Gastroesophageal sphincter (tissue), 3 donors: ENCODE measurements around the gene PRDM5.

Experiments
- CTCF ChIP-seq, 4 experiments: fragments of 200-600 bp in 2 of 4; fragments of 450-650 bp in 2 of 4; sonication (generic) in 1 of 4; IDR thresholded peaks; one replicate each; pipeline ENCODE4 v1.5.1; 2017 to 2019; ENCODE audit warnings: antibody characterized with exemption in 4 of 4, mild to moderate bottlenecking in 2 of 4, moderate library complexity in 2 of 4
- EP300 ChIP-seq: sonication (generic); formaldehyde crosslinking; IDR thresholded peaks from one replicate; pipeline ENCODE4 v1.6.1; 2017; ENCODE audit warnings: antibody characterized with exemption, mild to moderate bottlenecking
- POLR2A ChIP-seq, 2 donors: fragments of 450-650 bp; IDR thresholded peaks; one replicate each; pipeline ENCODE4 v1.6.1; 2017; ENCODE audit warnings: antibody characterized with exemption in 2 of 2, mild to moderate bottlenecking in 2 of 2, moderate library complexity in 1 of 2

- TF ChIP-seq POLR2A (IDR thresholded peaks at IDR 0.05) = no peak
- TF ChIP-seq CTCF (IDR thresholded peaks at IDR 0.05) = no peak
- TF ChIP-seq EP300 = no peak
Measured at GRCh38 chr4:120691106-120691505, 231.4 kb downstream of the PRDM5 start.
